ENCODE data around the gene ZCCHC24.
A peak's percentile ranks its signal among the peaks of the same experiment; 100 is the strongest.

ZCCHC24 gene

GRCh38 chr10:79360499-79361342 is 84.7 kb downstream of the ZCCHC24 start:
- DNase-seq (ENCODE audit: low spot score): no peak

GRCh38 chr10:79359816-79360498 is 85.5 kb downstream of the ZCCHC24 start:
- DNase-seq (ENCODE audit: low spot score): no peak

DNA sequence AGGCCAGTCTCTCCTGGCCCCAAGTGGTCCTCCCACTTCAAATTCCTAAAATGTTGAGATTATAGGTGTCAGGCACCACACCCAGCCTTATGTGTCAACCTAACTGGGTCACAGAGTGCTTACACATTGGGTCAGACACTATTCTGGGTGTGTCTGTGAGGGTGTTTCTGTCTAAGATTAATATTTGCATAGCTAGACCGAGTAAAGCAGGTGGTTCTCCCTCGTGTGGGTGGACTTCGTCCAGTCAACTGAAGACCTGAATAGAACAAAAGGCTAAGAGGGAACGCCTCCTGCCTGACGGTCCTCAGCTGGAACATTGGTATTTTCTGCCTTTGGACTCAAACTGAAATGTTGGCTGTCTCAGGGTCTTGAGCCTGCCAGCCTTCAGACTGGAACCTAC is 86.6 kb downstream of the ZCCHC24 start:
- no peak for DNase-seq (ENCODE audit: low spot score)

DNA sequence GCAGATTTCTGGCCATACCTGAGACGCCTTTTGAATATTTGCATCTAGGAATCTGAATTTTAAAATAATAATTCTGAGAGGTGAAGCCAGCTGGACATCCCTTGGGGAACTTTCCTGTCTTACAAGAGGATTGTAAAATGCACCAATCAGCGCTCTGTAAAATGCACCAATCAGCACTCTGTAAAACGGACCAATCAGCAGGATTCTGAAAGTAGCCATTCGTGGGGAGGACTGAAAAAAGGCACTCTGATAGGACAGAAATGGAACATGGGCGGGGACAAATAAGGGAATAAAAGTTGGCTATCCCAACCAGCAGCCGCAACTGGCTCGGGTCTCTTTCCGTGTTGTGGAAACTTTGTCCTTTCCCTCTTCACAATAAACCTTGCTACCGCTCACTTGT is 88.2 kb downstream of the ZCCHC24 start:
- no peak for DNase-seq (ENCODE audit: low spot score)

DNA sequence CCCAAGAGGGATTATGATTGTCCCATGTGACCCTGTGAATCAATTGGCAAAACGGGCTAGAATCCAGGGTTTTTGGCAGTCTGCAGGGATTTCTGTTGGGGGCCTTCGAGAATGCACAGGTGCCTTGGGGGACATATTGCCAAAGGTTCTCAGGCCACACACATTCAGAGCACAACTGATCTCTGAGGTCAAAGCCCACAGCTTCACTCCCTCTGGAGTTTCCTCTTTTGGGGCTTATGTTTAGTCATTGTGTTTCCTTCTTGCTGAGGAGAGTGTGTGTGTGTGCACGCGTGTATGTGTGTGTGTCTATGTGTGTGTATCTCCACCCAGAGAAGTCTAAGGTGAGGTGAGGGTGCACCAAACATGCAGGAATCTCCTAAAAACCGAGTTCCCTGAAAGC is 89.3 kb downstream of the ZCCHC24 start:
- no peak for DNase-seq (ENCODE audit: low spot score)

GRCh38 chr10:79355420-79356017 is 89.9 kb downstream of the ZCCHC24 start:
- DNase-seq (ENCODE audit: low spot score): no peak

DNA sequence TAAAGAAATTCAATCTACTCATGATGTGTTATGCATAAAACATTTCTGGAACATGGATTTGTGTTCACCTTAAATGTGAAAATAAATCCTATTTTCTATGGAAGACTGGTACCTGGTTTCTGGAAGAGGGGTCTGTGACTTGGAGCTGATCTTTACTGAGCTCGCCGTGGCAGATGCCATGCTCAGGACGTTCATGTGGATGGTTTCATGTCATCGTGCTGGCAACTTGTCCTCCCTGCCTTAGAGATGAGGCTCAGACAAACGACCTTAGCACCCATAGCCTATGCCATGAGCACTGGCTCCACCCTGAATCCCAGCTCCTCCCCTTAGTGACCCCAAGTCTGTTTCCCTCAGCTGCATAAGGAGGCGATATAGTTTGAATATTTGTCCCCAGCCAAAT is 90.8 kb downstream of the ZCCHC24 start:
- DNase-seq (ENCODE audit: low spot score): no peak

DNA sequence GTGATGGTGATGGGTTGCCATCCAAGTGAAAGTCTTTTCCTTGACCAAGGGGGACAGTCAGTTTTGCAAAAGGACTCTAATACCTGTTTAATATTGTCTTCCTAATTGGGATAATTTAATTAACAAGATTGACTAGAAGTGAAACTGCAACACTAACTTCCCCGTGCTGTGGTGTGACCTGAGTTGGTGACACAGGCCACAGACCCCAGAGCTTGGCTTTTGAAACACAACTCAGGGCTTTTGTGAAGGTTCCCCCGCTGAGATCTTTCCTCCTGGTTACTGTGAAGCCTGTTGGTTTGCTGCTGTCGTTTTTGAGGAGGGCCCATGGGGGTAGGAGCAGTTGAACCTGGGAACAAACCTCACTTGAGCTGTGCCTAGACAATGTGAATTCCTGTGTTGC is 91.3 kb downstream of the ZCCHC24 start:
- no peak for DNase-seq (ENCODE audit: low spot score)

- DNase-seq (ENCODE audit: low spot score): no peak
These were observed 91.7 kb downstream of the ZCCHC24 start for GRCh38 chr10:79353726-79354125.

DNA sequence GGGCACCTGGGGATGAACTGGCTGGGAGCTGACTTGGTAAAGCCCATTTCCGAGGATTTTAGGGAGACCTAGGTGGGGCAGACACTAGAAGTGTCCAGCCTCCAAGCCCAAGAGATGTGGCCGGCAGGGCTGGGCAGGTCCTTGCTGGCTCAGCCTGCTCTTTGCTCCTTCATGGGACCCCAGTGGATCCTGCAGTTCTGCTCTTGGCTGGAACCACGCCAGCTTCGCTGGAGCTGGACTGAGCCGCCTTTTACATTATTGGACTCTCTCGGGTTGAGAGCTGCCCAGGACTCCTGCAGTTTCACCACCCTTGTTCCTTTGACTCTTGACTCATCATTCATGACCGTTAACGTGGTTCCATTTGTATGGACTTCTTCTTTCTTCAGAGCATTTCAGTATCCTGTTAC is 92.4 kb downstream of the ZCCHC24 start:
- no peak for DNase-seq (ENCODE audit: low spot score)

DNA sequence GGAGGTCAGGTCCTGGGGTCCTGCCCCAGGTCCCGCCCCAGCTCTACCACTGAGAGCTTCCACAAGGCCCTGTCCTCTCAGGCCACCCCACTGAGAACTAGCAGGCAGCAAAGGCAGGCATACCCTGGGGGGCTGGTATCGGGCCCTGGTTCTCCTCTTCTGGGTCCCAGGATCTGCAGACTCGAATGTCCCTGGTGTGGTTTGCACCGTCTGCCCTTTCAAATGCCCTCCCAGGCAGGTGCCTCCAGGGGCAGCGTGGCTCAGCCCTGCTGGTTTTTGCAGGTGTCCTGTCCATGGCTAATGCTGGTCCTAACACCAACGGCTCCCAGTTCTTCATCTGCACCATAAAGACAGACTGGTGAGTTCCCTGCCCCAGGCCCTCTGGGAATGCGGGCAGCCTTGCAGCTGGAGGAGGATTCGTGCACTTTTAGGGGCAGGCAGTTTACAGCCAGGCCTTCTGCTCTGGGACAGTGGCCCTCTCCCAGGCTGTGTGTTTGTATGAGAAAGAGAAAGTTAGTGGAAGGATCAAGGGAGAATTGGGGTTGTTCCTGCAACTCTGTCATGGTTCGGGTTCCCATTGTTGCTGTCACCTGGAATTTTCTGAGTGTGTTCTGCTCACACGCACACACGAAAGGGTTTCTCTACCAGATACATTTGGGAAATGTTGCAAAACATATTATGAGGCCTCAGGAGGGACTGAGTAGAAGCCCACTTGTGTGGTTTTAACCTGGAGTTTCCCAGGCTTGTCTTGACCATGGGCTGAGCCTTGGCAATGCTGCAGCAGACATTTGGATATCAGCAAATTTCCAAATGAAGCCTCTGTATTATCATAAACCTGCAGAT is 93.2 kb downstream of the ZCCHC24 start:
- no peak for DNase-seq (ENCODE audit: low spot score)

GRCh38 chr10:79351332-79351731 is 94.1 kb downstream of the ZCCHC24 start:
- DNase-seq (ENCODE audit: low spot score): no peak

DNA sequence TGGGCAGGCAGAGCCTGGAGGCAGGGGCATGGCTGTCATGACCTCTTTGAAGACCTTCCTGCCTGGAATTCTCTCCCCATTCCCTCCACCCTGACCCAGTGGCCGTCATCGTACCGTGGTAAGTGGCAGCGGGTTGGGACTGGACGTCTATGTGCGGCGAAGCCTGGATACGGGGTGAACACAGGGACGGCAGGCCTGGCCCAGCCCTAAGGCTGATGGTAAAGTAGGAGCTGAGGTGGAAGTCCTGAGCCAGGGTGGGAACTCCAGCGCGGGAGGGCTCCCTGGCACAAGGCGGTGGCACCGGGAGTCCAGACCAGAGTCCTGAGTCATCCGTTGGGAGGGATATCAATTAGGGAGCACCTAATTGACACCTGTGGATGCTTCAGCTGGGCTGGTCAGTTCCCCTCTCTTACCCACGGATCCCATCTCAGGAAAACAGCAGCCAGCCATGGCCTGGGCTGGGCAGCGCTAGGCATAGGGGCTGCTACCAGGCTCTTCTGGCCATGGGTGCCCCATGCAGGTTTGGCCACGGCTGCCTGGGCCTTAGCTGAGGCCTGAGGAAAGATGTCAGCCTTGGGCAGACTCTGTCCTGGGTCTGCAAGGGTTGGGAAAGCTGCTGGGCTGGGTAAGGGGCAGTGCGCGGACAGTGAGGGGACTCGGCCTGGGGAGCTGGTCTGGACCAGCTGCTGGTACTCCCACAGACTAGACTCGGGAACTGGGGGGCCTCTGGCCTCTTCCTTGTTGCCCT is 94.8 kb downstream of the ZCCHC24 start:
- no peak for DNase-seq (ENCODE audit: low spot score)

DNA sequence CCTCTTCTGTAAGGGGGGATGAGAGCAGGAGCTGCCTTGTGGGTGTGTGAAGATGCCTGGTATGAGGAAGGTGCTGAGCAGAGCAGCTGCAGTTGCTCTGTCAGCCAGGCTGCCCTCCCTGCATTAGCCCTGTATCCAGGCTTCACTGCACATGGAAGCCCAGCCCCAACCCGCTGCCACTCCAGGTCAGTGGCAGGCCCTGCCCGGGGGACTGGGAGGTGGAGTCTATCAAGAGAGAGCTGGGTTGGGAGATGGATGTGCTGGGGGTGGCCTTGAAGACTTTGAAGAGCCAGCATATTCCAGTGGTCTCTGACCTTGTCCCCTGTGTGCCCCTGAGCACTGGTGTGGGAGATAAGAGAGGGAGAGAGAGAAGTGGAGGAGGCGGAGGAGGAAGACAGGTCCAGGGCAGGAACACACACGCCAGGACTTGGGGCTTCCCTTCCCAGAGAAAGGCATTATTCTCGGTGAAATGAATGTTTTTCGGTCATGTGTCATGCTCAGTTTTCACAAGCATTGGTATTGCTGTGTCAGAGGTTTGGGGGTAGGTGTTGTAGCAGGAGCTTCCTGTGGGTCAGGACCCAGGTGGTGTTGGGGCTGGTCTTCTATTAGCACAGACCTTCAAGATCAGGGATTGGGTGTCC is 95.5 kb downstream of the ZCCHC24 start:
- no peak for DNase-seq (ENCODE audit: low spot score)

GRCh38 chr10:79349072-79349491 is 96.3 kb downstream of the ZCCHC24 start:
- no peak for DNase-seq (ENCODE audit: low spot score)

DNA sequence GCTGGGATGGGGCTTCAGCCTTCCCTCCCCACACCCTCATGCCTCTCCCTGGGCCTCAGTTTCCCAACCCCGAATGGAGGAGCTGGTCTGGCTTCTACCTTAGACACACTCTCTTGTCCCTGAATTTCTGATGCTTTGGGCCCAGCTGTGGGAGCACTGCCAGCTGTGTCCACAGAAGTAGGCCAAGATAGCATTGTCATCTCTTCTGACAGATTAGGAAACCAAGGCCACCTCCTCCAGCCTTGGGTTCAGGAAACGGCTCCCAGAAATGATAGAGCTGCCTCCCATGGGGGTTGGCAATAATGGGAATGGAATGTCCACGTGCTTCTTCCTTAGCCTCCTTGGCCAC is 96.8 kb downstream of the ZCCHC24 start:
- DNase-seq (ENCODE audit: low spot score): no peak

DNA sequence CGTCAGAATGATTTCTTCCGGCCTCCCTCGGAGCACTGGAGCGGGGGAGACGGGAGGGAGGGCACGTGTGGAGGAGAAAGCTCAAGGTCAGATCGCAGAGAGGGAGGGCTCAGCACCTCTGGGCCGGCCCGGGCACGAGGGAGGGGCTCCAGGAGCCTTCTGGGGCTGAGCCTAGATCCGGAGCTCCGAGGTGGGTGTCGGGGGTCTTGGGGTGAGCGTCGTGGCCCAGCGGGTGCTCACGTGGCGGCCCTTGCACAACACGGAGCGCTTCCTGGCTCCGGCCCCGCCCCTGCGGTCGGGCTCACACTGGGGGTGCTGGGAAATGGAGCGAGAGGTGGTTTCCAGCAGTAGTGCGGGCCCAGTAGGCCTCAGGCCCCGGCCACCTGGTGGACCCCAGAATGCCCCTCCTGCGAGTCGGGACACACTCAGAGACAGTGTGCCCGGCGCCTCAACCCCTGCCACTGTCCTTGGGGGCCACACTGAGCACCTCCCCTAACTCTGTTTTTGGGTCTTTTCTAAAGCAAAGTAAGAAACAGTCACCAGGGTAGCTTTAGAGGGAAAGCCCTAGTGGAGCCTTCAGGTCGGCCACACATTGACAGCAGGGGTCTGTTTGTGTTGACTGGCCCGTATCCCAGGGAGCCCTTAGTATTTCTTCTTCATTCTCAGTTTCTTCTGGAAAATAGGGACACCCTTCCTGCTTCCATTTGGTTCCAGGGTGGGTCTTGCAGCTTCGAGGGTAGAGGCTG is 97.4 kb downstream of the ZCCHC24 start:
- no peak for DNase-seq (ENCODE audit: low spot score)

- DNase-seq (ENCODE audit: low spot score): peak; percentile 93
These were observed 98.1 kb downstream of the ZCCHC24 start, which contains the start of gene PPIF for GRCh38 chr10:79347226-79347893. Gene PPIF, plus strand, starts transcription at chr10:79347469. Its CDS starts 80 bp downstream, at chr10:79347549.

- DNase-seq (ENCODE audit: low spot score): no peak
These were observed 98.8 kb downstream of the ZCCHC24 start for GRCh38 chr10:79346388-79347225.

Data from putamen (tissue), 1 donor.